Central memory CD4-positive, alpha-beta T cell (primary cell): ENCODE data around the gene PPIL1.

Experiments used
- DNase-seq: peaks from one replicate; pipeline ENCODE4 v3.0.0; 2022

PPIL1 gene

GRCh38 chr6:36834576-36835341 lies 39.8 kb downstream of the PPIL1 start:
- no peak for DNase-seq

- no peak for DNase-seq
These were observed 41.3 kb downstream of the PPIL1 start for GRCh38 chr6:36833182-36833789.

- no peak for DNase-seq
These were observed 42.3 kb downstream of the PPIL1 start for GRCh38 chr6:36832313-36832712.

- no peak for DNase-seq
These were observed 44.0 kb downstream of the PPIL1 start for GRCh38 chr6:36830577-36830976.

GRCh38 chr6:36829919-36830544 lies 44.6 kb downstream of the PPIL1 start:
- no peak for DNase-seq

GRCh38 chr6:36827261-36828079 lies 47.1 kb downstream of the PPIL1 start:
- no peak for DNase-seq

- no peak for DNase-seq
These were observed 47.9 kb downstream of the PPIL1 start for GRCh38 chr6:36826520-36827227.

- no peak for DNase-seq
These were observed 48.6 kb downstream of the PPIL1 start for GRCh38 chr6:36825994-36826393.

- no peak for DNase-seq
These were observed 49.2 kb downstream of the PPIL1 start for GRCh38 chr6:36825452-36825851.

- DNase-seq = no peak
These were observed 50.4 kb downstream of the PPIL1 start for GRCh38 chr6:36824253-36824652.

GRCh38 chr6:36823421-36824096 lies 51.0 kb downstream of the PPIL1 start:
- DNase-seq = no peak

GRCh38 chr6:36822506-36823269 lies 51.9 kb downstream of the PPIL1 start:
- no peak for DNase-seq

- no peak for DNase-seq
These were observed 52.8 kb downstream of the PPIL1 start for GRCh38 chr6:36821581-36822335.

- DNase-seq = no peak
These were observed 53.7 kb downstream of the PPIL1 start for GRCh38 chr6:36820700-36821580.

- no peak for DNase-seq
These were observed 55.8 kb downstream of the PPIL1 start for GRCh38 chr6:36818756-36819155.

- DNase-seq = no peak
These were observed 56.8 kb downstream of the PPIL1 start for GRCh38 chr6:36817847-36818246.

GRCh38 chr6:36817176-36817817 lies 57.3 kb downstream of the PPIL1 start:
- no peak for DNase-seq

- no peak for DNase-seq
These were observed 58.5 kb downstream of the PPIL1 start for GRCh38 chr6:36815962-36816735.
